Activated T-helper 1 cell treated with anti-CD3 and anti-CD28 coated beads, Interleukin-12 subunit alpha, Interleukin-12 subunit beta, Interleukin-2, Interleukin-4 antibody, amounts not matched to agents 30 ng/mL and 10 ng/mL and 1 ng/mL, durations not matched to agents 14 hours and 24 hours and 36 hours (primary cell): ENCODE results near the gene HOXC4. TPM values are rescaled to one million over a fixed set of nuclear protein-coding genes. Genes with fewer than 3 reads are reported as not detected.

ENCODE experiments used
- DNase-seq: peaks from one replicate; pipeline ENCODE4 v3.0.0; 2021; ENCODE audit warnings: low spot score
- H3K27ac Mint-ChIP-seq: one replicate; pipeline ENCODE4 v1.8.0; 2021; ENCODE audit warnings: mild to moderate bottlenecking, mixed read lengths
- H3K27me3 Mint-ChIP-seq: one replicate; pipeline ENCODE4 v1.8.0; 2022; ENCODE audit warnings: mild to moderate bottlenecking, moderate library complexity, mixed read lengths; ENCODE audit not compliant: insufficient read depth
- H3K36me3 Mint-ChIP-seq: one replicate; pipeline ENCODE4 v1.8.0; 2021; ENCODE audit warnings: low read depth, mixed read lengths
- H3K4me1 Mint-ChIP-seq: one replicate; pipeline ENCODE4 v1.8.0; 2021; ENCODE audit warnings: low read depth, mixed read lengths
- H3K4me3 Mint-ChIP-seq: one replicate; pipeline ENCODE4 v1.8.0; 2021; ENCODE audit warnings: mild to moderate bottlenecking, moderate library complexity, mixed read lengths
- H3K9me3 Mint-ChIP-seq: one replicate; pipeline ENCODE4 v1.8.0; 2021; ENCODE audit warnings: mixed read lengths
- intact Hi-C: fragments of 100-400 bp; cut with micrococcal nuclease; formaldehyde crosslinking; loops from one replicate; pipeline ENCODE4 v1.15.1; 2024
- total RNA-seq: library from RNA; stranded (reverse); gene quantifications from 2 replicates; pipeline ENCODE4 v1.2.3, GENCODE V29; 2022

HOXC4 gene
- not detected in 2 replicates for total RNA-seq

DNA sequence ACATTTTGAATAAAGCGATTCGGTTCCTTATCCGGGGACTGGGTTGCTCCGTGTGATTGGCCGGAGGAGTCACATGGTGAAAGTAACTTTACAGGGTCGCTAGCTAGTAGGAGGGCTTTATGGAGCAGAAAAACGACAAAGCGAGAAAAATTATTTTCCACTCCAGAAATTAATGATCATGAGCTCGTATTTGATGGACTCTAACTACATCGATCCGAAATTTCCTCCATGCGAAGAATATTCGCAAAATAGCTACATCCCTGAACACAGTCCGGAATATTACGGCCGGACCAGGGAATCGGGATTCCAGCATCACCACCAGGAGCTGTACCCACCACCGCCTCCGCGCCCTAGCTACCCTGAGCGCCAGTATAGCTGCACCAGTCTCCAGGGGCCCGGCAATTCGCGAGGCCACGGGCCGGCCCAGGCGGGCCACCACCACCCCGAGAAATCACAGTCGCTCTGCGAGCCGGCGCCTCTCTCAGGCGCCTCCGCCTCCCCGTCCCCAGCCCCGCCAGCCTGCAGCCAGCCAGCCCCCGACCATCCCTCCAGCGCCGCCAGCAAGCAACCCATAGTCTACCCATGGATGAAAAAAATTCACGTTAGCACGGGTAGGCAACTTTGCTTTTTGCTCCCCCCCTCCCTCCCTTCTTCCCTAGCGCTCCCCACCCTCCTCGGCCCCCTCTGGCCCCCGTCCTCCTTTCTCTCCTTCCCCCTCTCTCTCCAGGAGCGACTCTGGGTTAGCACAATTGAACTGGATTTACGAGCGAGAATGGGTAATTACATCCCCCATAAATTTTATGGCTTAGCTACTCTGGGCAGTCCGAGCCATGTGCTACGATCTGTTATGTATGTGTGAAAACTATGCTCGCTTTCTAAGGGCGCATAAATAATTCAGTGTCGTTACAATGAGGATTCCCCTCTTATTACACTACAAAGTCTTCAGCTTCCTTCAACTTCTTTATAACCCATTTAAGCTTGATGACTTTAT lies at the start of gene HOXC4:
HOXC4 (plus strand) TSS at position 85 of the 991 bp plus-strand sequence; CDS start at position 173, 88 bp downstream.
- no peak for DNase-seq
- Mint-ChIP-seq H3K27ac (no peak within 1 kb of the TSS), H3K27me3 (peaks cover 89% of the 10 kb centered on the region), H3K36me3 (peaks cover 5% of the 10 kb centered on the region), H3K4me3 (peak within 1 kb of the TSS; percentile 57), H3K9me3 (no peaks in the 10 kb centered on the region), H3K4me1 (peaks cover 18% of the 10 kb centered on the region)
- intact Hi-C loops: loop anchor here (2.0 to 5.0 kb wide), 3 partner anchors 47 to 102 kb away; partner anchors contain the start of gene HOXC12

- H3K9me3 Mint-ChIP-seq: no peaks in the 10 kb centered on the region
- peak overlapping the region; percentile 78 for H3K27ac Mint-ChIP-seq
- no peak overlapping the region for H3K4me3 Mint-ChIP-seq
- intact Hi-C loops: no loop called here
- H3K4me1 Mint-ChIP-seq: peaks cover 22% of the 10 kb centered on the region
- no peak for DNase-seq
- peaks cover 92% of the 10 kb centered on the region for H3K27me3 Mint-ChIP-seq
- peaks cover 8% of the 10 kb centered on the region for H3K36me3 Mint-ChIP-seq
Observed at GRCh38 chr12:54004063-54004840, 49.4 kb upstream of the HOXC4 start.

- no peaks in the 10 kb centered on the region for H3K9me3 Mint-ChIP-seq
- peaks cover 8% of the 10 kb centered on the region for H3K36me3 Mint-ChIP-seq
- H3K4me1 Mint-ChIP-seq: peaks cover 25% of the 10 kb centered on the region
- peaks cover 92% of the 10 kb centered on the region for H3K27me3 Mint-ChIP-seq
- no peak overlapping the region for H3K27ac Mint-ChIP-seq
- no peak for DNase-seq
- H3K4me3 Mint-ChIP-seq: no peak overlapping the region
- intact Hi-C loops: loop anchor here (5.0 kb wide), 1 partner anchor 372 kb away; no protein-coding TSS in a partner anchor
Observed at GRCh38 chr12:54004841-54005530, 48.6 kb upstream of the HOXC4 start.

DNA sequence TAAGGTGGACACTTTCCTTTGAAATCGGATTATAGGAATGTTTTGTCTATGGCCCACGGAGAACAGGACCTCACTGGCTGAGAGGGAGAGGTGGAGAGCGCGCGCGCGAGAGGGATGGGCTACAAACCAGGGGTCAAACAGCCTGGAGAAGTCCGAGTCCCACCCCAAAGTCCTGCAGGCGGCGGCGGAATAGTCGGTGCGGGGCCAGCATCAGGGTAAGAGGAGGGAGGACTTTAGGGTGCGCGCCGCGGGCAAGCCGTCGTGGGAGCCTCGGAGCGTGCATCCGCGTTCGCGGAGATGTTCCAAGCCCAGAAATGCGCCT lies 48.1 kb upstream of the HOXC4 start:
- H3K4me1 Mint-ChIP-seq: peaks cover 30% of the 10 kb centered on the region
- DNase-seq: no peak
- H3K4me3 Mint-ChIP-seq: peak overlapping the region; percentile 11
- intact Hi-C loops: loop anchor here (5.0 kb wide), 1 partner anchor 372 kb away; no protein-coding TSS in a partner anchor
- peaks cover 94% of the 10 kb centered on the region for H3K27me3 Mint-ChIP-seq
- H3K27ac Mint-ChIP-seq: no peak overlapping the region
- H3K36me3 Mint-ChIP-seq: peaks cover 8% of the 10 kb centered on the region
- H3K9me3 Mint-ChIP-seq: no peaks in the 10 kb centered on the region

DNA sequence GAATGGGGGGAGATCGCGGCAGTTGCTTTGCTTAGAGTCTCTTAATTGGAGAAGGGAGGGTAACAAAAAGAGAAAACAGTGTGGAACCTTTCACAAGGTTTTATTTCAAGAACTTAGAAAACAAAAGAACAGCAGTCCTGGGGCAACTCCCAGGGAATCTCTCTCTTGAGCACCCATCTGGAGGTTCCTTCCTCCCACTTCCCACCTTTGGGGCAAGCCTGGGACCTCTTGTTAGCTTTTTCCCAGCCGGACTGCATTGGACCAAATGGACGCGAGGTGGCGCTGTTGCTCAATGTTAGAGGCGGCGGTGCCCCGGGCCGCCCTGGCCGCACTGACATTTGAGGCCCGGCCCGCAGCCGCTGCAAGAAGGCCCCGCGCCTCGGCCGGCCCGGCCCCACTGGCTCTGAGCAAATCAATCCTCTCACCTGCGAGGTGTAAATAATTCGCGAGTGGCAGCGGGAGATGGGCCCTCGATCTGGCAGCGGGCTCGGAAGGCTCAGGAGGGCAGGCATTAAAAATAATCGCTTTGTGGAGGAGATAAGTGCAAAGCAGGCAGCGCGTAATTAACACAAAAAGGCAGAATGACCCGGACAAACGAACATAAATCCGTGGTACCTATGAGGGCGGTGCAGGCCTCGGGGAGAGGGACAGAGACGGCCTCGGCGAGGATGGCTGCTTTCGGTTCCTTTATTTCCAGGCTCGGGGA lies 47.6 kb upstream of the HOXC4 start:
- Mint-ChIP-seq H3K9me3 (no peaks in the 10 kb centered on the region), H3K36me3 (peaks cover 8% of the 10 kb centered on the region), H3K4me1 (peaks cover 31% of the 10 kb centered on the region), H3K27ac (no peak overlapping the region), H3K27me3 (peaks cover 92% of the 10 kb centered on the region), H3K4me3 (peak overlapping the region; percentile 83)
- DNase-seq: peak; percentile 76
- intact Hi-C loops: loop anchor here (1.0 to 5.0 kb wide), 7 partner anchors 11 to 371 kb away; no protein-coding TSS in a partner anchor

- no peak for DNase-seq
- Mint-ChIP-seq H3K36me3 (peaks cover 8% of the 10 kb centered on the region), H3K4me1 (peaks cover 38% of the 10 kb centered on the region), H3K27me3 (peaks cover 92% of the 10 kb centered on the region), H3K9me3 (no peaks in the 10 kb centered on the region), H3K4me3 (peak overlapping the region; percentile 83), H3K27ac (no peak overlapping the region)
- intact Hi-C loops: loop anchor here (1.0 to 5.0 kb wide), 7 partner anchors 11 to 371 kb away; no protein-coding TSS in a partner anchor
Observed at GRCh38 chr12:54006559-54007220, 46.9 kb upstream of the HOXC4 start.

- H3K36me3 Mint-ChIP-seq: peaks cover 8% of the 10 kb centered on the region
- peaks cover 33% of the 10 kb centered on the region for H3K4me1 Mint-ChIP-seq
- no peak for DNase-seq
- peaks cover 91% of the 10 kb centered on the region for H3K27me3 Mint-ChIP-seq
- no peak overlapping the region for H3K4me3 Mint-ChIP-seq
- H3K9me3 Mint-ChIP-seq: no peaks in the 10 kb centered on the region
- no peak overlapping the region for H3K27ac Mint-ChIP-seq
- intact Hi-C loops: loop anchor here (2.0 to 5.0 kb wide), 2 partner anchors 47 to 370 kb away; no protein-coding TSS in a partner anchor
Observed at GRCh38 chr12:54007538-54008259, 45.9 kb upstream of the HOXC4 start.

GRCh38 chr12:54008260-54008552 lies 45.4 kb upstream of the HOXC4 start:
- Mint-ChIP-seq H3K27me3 (peaks cover 91% of the 10 kb centered on the region), H3K4me3 (no peak overlapping the region), H3K4me1 (peaks cover 33% of the 10 kb centered on the region), H3K36me3 (peaks cover 8% of the 10 kb centered on the region), H3K9me3 (no peaks in the 10 kb centered on the region), H3K27ac (no peak overlapping the region)
- DNase-seq: no peak
- intact Hi-C loops: loop anchor here (5.0 kb wide), 1 partner anchor 369 kb away; no protein-coding TSS in a partner anchor

DNA sequence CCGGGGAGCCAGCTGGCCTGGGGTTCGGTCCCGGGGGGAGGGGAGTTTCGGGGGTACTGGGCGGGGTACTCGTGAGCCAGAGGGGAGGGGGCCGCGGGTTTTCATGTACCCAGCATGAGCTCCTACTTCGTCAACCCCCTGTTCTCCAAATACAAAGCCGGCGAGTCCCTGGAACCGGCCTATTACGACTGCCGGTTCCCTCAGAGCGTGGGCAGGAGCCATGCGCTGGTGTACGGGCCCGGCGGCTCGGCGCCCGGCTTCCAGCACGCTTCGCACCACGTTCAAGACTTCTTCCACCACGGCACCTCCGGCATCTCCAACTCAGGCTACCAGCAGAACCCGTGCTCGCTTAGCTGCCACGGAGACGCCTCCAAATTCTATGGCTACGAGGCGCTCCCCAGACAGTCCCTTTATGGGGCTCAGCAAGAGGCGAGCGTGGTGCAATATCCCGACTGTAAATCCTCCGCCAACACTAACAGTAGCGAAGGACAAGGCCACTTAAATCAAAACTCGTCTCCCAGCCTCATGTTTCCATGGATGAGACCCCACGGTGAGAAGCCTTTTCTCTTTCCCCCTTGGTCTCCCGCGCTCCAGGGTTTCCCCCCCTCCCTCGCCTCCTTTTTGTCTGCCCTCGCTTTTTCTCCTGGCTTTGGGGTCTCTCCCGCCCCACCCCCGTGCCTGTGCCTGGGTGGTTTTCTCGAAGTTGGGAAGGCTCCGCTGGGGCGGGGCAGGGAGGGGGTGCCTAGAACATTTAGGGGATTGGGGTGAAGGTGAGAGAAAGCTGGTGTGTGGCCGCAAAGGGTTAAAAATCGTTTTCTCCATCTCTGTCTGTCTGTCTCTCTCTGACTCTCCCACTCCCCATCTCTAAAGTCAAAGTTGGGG lies 44.2 kb upstream of the HOXC4 start:
- H3K36me3 Mint-ChIP-seq: peaks cover 4% of the 10 kb centered on the region
- peak overlapping the region; percentile 37 for H3K4me3 Mint-ChIP-seq
- H3K4me1 Mint-ChIP-seq: peaks cover 33% of the 10 kb centered on the region
- intact Hi-C loops: loop anchor here (5.0 kb wide), 1 partner anchor 368 kb away; no protein-coding TSS in a partner anchor
- no peaks in the 10 kb centered on the region for H3K9me3 Mint-ChIP-seq
- no peak for DNase-seq
- H3K27me3 Mint-ChIP-seq: peaks cover 89% of the 10 kb centered on the region
- peak overlapping the region; percentile 72 for H3K27ac Mint-ChIP-seq

- no peak for DNase-seq
- H3K4me1 Mint-ChIP-seq: peaks cover 37% of the 10 kb centered on the region
- H3K9me3 Mint-ChIP-seq: no peaks in the 10 kb centered on the region
- H3K4me3 Mint-ChIP-seq: no peak overlapping the region
- H3K27me3 Mint-ChIP-seq: peaks cover 89% of the 10 kb centered on the region
- H3K36me3 Mint-ChIP-seq: peaks cover 4% of the 10 kb centered on the region
- intact Hi-C loops: no loop called here
- H3K27ac Mint-ChIP-seq: no peak overlapping the region
Observed at GRCh38 chr12:54010053-54010971, 43.3 kb upstream of the HOXC4 start.
